GF-D8 (cell line): ENCODE measurements around the gene NCKAP5.

Experiments used
- DNase-seq: peaks from one replicate; lab custom pipeline; 2025; lab: John Stamatoyannopoulos, UW

The NCKAP5 gene

DNA sequence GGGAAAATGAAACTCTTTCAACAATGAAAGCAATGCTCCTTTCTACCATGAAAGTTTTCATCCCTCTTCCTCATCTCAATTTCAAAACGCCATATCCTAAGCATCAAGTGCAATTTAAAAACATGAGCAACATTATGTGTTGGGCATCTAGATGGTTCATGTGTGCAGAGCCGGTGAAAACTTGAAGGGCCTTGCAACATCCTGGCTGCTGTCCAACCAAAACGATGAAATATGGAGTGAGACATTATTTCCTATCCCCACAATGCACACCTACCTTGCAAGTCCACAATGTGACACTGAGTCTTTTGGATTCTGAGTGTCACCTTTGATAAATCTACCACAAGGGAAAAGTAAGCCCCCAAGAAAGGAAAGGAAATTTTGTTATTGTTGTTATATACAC, 110.0 kb downstream of the NCKAP5 start:
- no peak for DNase-seq

DNA sequence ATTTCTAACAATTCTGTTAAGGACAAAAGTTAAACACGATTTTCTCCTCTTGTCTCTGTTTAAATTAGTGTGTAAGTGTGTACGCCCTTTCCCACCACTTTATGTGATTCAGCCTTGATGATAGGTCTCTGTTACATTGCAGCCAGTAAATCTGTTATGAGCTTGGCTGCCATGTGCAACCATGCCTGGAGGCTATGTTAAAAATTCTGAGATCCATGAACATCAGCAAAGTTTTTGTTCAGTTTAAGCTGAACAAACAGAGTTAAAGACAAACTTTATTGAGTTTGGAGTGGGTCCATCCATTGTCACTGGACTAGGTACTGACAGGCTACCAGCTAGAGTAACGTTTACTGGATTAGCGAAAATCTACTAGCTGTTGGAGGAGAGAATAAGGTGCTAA, 110.4 kb downstream of the NCKAP5 start:
- no peak for DNase-seq

DNA sequence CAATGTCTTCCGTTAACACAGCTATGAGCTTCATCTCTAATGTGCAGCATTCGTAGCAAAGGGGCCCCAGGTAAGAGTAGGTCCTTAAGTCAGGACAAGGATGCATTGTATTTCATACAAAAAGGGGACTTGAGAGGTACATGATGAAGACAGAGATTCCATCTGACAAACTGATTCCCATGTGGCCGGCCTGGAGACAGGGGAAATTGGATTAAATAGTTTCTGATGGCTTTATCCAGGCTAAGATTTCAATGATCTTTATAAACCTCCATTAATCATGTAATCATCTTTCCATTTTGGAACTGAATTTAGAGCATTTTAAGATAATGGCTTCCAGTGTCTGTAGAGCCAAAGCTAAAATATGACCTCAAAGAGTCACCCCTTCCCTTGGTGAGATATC, 111.3 kb downstream of the NCKAP5 start:
- DNase-seq = no peak

DNA sequence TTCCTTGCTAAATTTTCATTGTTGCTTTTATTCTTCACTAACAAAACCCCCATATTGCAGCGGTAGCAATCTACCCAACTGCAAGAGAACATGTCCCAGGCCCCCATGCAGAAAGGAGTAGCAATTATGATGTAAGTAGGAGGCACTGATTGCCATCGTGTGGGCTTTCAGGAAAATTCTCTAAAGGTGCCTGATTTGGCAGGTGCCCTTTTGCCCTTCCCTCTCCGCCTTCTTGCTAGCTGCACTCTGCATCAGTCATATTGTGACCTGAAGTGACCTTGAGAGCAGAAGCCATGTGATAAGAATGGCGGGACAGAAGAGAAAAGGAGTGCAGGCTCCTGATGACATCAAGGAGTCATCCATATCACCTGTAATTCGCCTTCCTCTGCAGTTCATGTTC, 112.1 kb downstream of the NCKAP5 start:
- no peak for DNase-seq

DNA sequence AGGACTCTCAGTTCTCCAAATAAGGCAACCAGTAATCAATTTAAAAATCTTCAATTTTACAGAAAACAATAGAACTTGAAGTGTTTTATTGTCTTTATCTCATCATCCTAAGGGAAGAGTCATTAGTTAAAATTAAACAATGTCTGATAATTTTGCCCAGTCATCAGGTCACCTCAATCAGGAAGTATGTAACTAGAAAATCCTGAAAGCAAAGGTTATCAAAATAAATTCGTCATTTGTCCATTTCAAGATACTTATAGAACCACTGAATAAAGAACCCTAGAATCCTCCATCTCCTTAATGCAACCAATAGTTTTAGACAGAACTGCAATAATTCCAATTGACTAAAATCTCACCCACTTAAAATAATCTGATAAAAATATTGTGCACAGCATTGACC, 115.2 kb downstream of the NCKAP5 start:
- DNase-seq = no peak

DNA sequence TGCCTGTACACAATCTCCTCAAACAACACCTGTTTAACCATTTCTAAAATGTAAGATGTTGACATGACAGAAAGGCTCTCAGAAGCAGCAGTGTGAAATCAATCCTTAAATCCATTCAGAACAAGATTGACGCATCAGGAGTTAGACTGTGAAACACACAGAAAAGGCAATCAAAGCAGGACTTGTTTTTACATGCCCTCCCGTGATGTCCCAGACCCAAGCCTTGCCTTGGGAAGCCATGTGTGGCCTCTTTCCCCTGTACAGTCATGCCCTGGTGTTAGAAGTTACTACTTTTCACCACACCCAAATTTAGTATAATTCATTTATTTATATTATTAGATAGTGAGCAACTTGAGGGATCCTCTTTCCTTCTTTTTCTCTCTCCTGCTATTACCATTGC, 115.7 kb downstream of the NCKAP5 start:
- no peak for DNase-seq

DNA sequence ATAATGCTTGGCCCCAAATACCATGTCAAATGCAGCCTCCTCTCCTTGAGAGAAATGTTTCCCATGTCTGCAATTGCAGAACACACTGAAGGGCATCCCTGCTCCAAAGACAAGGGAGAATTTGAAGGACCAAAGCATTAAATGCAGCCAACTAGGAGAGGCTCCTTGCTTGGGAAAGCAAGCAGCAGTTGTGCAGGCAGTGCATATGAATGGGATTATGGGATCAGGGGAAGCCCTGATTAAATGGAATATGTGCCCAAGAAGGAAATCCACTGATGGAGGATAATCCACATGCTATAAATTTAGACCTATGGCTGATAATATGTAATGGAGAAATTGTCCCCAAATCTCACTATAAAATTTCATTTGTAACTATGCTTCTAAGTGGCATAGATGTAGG, 116.1 kb downstream of the NCKAP5 start:
- no peak for DNase-seq

DNA sequence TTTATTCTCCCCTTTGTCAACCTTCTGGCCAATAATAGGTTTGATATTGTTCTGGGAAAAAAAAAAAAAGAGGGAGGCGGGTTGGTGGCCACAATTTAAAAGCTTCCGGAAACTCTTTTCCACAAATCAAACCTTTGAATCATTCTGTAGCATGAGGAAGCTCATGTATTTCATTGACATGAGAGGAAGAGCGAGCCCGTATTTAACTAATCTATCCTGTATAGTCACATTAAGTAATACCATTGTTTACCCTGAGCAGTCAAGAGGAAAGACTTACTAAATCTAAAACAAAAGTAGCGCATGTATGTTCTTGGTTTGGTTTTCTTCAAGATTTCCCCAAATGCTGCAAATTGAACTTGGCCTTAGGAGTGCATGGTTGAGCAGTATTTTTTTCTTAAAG, 120.1 kb downstream of the NCKAP5 start:
- no peak for DNase-seq

DNA sequence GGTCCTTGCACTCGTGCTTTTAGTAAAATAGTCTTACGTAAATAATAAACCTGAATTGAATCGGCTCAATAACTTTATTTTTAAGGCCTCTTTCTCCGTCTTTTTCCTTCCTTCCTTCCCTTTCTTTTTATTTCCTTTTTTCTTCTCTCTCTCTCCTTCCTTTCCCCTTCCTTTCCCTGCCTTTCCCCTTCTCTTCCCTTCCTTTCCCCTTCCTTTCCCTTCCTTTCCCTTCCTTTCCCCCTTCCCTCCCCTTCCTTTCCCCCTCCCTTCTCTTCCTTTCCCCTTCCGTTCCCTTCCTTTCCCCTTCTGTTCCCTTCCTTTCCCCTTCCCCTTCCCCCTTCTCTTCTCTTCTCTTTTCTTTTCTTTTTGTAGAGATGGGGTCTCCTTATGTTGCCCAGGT, 121.0 kb downstream of the NCKAP5 start:
- DNase-seq = no peak

DNA sequence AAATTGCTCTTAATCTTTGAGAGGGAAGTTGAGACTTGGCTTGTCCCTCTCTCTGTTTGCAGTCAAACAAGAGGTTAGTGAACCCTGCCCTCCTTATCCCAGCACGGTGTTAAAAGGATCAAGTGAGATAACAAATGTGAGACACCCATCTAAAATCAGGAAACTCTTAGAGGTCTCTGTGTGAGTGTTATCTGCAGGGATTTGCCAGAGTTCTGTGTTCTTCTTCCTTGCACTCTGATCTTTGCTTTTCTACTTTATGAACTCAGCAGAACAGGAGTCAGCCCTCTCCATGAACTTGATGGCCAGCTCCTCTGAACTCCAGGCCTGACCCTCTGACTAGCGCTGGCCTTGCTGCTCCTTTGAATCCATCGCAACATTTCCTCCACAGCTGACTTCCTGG, 123.8 kb downstream of the NCKAP5 start:
- no peak for DNase-seq

DNA sequence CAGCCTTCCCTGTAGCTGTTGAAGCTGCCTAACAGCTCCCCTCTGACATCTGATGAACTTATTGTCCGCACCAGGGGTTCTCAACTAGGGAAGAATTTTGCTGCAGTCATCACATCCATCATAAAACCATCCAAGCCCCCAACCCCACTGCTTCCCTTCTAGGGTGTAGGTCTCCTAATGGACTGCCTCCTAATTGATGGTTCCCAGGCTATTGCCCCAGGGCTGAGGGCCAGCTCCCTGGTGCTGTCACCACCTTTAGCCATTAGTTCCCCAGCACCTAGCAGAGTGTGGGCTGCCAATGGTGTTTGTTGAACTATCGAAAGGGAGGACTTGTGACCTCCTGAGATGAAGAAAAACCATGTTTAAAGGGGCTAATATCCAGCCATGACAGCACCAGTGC, 125.9 kb downstream of the NCKAP5 start:
- DNase-seq = no peak

DNA sequence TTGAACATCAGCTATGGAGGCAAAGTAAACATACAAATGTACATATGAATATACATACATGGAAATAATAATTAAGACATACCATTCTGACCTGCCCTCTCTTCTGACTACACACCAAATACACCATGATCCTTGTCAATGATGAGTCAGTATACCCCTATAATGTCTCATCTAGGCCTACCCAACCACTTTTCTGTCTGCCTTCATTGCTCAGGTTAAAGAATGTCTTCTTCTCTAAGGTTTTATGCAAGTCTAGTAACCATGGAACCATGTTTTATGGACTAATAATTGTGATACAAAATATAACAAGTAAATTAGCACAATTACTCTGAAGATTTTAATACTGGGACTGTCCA, 128.7 kb downstream of the NCKAP5 start:
- DNase-seq = no peak

DNA sequence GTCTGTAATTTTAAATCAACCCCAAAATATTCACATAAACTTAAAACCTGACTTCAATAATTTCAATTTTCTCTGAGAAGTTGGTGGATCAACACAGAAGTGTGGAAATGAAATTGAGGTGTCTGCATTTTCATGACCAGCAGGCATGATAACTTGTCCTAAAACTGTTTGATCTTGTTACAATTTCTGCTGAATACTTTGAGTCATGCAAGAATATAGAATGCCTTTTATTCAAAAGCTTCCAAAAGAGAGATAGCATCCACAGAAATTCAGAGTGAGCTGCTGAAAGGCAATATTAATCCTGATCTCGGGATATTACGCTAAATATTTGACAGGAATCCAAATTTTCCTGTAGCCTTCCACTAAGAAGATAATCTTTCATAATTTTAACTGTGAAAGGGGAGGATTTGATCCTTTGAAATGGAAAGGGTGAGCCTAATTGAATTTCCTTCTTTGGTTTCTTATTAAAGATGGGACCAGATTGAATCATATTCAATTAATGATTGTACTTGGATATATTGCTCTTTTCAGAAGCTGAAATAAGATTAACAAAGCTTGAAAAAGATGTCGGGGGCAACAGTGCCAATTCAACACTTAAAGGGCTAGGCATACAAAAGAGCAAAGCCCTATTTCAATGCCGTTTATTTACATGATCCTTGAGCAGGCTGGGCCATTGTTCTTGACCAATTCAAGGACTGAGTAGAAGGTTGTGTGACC, 129.3 kb downstream of the NCKAP5 start:
- no peak for DNase-seq

DNA sequence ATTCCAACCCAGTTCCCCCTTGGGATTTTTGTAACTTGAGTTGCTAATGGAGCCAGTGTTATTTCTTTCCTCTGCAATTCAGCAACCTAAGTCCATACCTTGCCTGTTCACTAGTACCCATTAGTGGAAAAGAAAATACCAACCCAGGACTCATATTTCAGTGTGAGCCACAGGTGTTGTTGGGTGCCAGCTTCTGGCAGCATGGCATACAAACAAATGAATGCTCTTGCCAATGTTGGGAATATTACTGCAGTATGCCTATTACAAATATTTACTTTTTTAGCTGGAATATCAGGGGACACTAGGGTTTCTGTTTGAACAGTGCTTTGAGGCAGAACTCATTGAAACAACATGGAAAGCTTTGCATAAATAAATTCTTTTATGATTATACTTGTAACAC, 130.2 kb downstream of the NCKAP5 start:
- no peak for DNase-seq

DNA sequence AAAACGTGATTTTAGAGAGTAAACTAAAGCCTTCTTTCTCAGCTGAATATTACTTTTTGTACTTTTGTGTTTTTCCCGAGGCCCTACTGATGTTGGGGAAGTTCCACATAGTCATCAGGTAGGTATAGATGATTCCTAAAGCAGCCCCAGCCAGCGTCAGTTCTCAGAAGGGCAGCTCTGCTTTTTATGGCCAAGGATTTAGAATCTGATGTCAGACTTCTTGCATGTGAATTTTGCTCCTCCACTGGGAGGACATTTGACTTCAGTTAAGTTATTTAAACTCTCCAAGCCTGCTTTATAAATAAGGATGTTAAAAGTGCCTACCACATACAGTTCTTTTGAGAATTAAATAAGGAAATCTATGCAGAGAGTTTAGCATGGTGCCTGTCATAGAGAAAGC, 130.8 kb downstream of the NCKAP5 start:
- DNase-seq = no peak

DNA sequence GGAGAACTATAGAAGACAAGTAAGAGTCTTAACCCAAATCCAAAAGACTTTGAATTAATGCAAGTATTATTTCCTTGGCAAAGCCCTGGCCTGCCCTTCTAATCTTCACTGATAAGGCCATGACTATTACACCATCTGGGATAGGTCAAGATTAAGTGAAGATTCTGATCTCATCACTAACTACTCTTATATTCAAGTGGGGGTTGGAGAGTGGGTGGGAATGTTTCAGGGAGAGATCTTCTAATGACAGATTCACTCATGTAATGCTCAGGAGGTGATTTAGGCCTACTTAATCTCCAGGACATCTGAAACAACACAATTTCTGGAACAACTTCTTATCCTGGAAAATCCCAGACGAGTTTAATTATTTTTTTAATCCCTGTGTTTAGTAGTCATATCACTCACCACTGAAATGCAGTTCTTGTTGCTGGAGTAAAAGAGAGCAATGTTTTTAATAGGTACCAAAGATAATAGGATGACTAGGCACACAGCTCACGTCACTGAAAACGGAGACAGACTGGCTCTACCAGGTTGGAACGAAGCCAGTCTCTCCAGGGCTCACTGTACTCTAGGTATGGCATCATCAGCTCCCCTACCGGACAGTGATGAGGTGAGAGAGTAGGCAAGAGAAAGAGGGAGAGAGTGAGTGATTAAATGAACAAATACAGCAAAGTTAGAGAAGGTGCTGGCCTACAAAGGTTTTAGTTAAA, 133.1 kb downstream of the NCKAP5 start:
- no peak for DNase-seq

DNA sequence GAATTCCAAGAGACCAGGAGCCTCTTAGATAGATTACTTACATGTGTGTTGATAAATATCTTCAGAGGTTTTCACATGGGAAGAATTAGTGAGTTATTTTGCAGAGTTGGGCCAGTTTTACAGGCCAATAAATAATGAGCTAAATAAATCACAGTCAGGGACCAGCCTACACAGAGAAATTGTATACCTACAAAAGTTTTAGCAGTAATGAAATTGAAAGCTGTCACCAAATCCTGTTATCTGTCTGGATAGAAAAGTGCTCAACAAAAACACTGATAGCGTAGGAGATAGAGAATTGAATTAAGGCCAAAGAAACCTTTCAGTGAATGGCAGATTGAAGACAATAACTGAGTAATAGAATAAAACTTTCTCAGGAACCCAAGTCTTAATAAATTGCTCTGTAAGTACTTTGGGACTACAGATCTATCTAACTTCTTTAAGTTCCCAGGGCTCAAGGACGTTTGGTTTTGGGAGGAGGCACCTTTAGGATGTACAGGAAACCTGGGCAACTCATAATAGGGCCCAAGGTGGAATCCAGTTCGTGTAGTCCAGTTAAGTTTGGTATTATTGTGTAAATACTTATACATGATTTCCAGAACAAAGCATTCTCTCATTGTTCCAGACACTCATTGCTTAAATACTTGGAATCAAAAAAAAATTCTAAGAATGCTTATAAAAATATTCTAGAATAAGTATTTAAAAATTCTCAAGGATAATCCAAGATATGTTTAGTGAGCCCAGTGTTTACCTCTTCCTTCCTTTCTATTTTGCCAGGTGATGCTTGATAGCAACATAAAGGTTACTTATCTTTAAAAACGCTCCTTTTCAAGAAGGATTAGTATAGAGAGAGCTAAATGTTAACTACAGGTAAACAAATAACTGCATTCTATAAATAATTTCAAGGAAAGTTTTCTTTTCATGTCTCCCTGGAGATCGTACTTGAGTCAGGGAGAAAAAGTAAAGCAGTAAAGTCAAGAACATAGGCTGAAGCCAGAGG, 134.5 kb downstream of the NCKAP5 start:
- no peak for DNase-seq

DNA sequence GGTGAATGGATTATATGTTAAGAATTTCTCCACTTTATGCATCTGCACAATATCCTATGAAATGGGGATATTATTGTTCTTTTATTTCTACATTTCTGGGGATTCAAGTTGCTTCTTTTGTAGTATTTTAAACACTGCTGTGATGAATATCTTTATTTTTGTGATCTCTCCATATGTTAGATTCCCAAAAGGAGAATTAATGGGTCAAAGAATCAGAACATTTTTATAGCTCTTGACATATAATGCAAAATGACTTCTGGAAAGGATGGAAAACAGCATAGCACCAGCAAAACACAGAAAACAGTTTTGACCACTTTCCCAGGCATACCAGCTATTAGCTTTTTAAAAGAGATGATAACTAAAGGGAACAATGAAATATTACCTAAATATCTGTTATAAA, 135.5 kb downstream of the NCKAP5 start:
- DNase-seq = no peak

DNA sequence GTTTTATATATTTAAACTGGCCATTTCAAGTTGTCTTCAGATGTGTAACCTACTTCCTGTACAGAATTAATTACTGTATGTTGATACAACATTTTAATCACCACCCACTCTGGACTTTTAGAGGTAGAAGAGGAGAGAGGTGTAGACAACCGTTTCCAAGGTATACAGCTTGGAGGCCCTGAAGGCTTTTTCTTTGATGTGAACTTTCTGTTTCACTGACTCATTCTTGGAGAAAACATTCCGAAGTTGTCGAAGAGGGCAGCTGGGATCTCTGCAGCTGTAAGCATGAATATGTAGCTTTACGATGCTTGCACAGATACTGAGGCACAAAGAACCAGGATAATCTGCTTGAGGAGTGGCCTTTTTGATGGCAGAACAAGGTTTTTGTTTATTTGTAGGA, 137.0 kb downstream of the NCKAP5 start:
- DNase-seq = no peak

DNA sequence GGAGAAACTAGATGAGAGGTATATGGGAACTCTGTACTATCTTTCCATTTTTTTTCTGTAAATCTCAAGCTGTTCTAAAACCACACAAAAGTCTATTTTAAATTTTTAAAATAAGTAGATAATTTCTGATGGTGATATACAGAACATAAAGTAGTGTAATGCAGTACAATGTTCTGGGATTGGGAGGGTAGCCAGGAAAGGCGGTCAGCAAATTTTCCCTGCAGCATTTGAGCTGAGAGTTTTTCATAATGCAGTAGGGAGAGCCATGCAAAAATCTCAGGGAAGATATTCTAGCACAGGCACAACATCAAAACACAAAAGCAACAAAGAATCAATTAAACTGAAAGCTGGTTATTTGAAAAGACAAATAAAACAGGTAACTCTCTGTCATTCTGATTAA, 141.5 kb downstream of the NCKAP5 start:
- DNase-seq = no peak

DNA sequence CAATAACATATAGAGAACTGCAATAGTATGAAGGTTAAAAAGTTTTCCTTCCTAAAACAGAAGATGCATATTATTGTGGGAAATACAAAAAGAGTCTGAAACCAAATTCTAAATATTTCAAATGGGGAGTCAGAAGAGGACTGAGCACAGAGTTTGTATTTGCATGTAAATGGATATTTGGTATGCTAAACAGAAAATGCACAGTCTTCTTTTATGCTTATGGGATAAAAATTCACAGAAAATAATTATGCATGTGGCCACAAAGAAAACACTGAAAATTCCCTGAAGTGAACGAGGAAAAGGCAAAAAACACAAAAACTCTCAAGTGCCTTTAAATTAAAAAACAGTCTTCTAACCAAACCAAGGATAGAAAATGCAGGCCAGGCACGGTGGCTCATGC, 142.7 kb downstream of the NCKAP5 start:
- DNase-seq = no peak

DNA sequence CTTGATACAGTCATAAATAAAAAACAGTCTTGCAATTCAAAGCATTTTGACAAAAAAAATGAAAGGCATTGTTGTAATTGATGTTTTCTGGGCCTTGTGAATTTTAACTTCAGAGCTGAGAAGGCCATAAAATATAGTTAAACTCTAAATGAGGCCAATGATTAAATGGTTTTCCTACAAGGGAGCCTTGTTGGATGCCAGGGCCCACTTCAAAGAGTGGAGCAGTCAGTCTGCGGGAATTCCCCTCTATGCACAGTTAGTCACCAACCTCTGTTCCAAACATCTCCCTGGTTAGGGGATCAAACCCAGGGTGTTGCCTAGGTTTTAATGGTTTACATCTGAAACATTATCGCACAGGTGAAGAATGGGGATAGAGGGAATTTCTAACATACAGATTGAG, 143.4 kb downstream of the NCKAP5 start:
- no peak for DNase-seq

DNA sequence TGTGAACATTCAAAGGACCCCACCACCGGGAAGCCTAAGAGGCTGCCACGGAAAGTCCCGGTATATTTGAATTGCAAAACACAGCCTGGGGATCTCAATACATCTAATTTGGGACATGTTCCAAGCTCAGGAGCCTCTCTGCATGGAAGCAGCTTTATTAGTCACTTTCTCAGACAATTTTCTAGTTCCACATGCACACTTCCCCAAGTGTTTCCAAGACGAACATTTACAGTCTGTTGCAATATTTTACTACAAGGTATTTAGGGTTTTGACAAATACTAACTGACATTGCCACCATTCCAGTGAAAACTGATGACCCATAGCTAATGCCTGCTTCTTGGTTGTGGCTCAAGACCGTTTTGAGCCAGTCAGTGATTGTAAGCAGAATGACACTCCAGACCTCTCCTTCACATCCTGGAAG, 145.3 kb downstream of the NCKAP5 start:
- DNase-seq = no peak
